Uterus (tissue), 2 donors: ENCODE data around the gene HOOK2.

Experiments
- CTCF ChIP-seq, 4 experiments: fragments of 200-600 bp in 2 of 4; fragments of 450-650 bp in 2 of 4; sonication (generic) in 2 of 4; IDR thresholded peaks; one replicate each; pipeline ENCODE4 v1.5.1; 2016 to 2019; ENCODE audit warnings: antibody characterized with exemption in 4 of 4, mild to moderate bottlenecking in 2 of 4, moderate library complexity in 1 of 4
- POLR2A ChIP-seq, 2 donors: fragments of 450-650 bp; IDR thresholded peaks; one replicate each; pipeline ENCODE4 v1.6.1; 2016; ENCODE audit warnings: antibody characterized with exemption in 2 of 2, mild to moderate bottlenecking in 1 of 2, moderate library complexity in 1 of 2

GRCh38 chr19:12750851-12751250 is 24.5 kb downstream of the HOOK2 start:
- TF ChIP-seq CTCF (IDR thresholded peaks at IDR 0.05): no peak
- TF ChIP-seq POLR2A (IDR thresholded peaks at IDR 0.05): no peak
